Measurements from ENCODE around the gene SDHAF4. TPM values are rescaled to one million over a fixed set of nuclear protein-coding genes. Genes with fewer than 3 reads are reported as not detected.
"Not testable (repeated sequence)": the region's sequence is repeated elsewhere in the genome, so short reads cannot be mapped to it uniquely, and the experiment has no call there.

Gene SDHAF4
- total RNA-seq, 4 donors from 2014 or later: 5.1 to 9.3 (median 8.4) TPM

DNA sequence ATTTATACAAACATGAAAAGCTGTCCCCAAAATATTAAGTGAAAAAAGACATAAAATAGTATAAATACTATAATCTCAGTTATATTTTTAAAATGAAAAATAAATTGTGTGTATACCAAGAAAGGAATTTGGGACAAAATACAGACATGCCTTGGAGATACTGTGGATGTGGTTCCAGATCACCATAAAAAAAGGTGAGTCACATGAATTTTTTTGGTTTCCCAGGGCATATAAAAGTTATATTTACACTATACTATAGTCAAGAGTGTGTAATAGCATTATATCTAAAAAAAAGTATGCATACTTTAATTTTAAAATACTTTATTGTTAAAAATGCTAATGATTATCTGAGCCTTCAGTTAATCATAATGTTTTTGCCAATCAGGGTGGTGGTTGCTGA lies 17.4 kb upstream of the SDHAF4 start:
- no peak for DNase-seq (ENCODE audit: low spot score in 2 of 2)
- intact Hi-C loops (cut with DNase I; ENCODE audit: low total_unique reads): no loop called here
- TF ChIP-seq, protein P1, sequence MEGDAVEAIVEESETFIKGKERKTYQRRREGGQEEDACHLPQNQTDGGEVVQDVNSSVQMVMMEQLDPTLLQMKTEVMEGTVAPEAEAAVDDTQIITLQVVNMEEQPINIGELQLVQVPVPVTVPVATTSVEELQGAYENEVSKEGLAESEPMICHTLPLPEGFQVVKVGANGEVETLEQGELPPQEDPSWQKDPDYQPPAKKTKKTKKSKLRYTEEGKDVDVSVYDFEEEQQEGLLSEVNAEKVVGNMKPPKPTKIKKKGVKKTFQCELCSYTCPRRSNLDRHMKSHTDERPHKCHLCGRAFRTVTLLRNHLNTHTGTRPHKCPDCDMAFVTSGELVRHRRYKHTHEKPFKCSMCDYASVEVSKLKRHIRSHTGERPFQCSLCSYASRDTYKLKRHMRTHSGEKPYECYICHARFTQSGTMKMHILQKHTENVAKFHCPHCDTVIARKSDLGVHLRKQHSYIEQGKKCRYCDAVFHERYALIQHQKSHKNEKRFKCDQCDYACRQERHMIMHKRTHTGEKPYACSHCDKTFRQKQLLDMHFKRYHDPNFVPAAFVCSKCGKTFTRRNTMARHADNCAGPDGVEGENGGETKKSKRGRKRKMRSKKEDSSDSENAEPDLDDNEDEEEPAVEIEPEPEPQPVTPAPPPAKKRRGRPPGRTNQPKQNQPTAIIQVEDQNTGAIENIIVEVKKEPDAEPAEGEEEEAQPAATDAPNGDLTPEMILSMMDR (IDR thresholded peaks at IDR 0.05): no peak
- TF ChIP-seq POLR2A (IDR thresholded peaks at IDR 0.05): no peak
- H3K4me3 ChIP-seq (ENCODE audit: low read depth, poor library complexity, severe bottlenecking): no peak overlapping the region

DNA sequence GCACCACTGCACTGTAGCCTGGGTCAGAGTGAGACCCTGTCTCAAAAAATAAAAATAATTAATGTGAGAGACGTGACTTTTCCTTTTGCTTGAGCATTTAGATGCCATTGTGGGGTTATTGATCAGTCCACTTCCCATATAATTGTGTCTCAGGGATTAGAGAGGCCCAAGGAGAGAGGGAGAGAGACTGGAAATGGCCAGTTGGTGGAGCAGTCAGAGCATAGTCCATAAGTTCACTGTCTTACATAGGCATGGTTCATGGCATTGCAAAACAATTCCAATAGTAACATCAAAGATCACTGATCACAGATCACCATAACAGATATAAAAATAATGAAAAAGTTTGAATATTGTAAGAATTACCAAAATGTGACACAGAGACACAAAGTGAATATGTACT lies 15.2 kb upstream of the SDHAF4 start:
- intact Hi-C loops (cut with DNase I; ENCODE audit: low total_unique reads): no loop called here

DNA sequence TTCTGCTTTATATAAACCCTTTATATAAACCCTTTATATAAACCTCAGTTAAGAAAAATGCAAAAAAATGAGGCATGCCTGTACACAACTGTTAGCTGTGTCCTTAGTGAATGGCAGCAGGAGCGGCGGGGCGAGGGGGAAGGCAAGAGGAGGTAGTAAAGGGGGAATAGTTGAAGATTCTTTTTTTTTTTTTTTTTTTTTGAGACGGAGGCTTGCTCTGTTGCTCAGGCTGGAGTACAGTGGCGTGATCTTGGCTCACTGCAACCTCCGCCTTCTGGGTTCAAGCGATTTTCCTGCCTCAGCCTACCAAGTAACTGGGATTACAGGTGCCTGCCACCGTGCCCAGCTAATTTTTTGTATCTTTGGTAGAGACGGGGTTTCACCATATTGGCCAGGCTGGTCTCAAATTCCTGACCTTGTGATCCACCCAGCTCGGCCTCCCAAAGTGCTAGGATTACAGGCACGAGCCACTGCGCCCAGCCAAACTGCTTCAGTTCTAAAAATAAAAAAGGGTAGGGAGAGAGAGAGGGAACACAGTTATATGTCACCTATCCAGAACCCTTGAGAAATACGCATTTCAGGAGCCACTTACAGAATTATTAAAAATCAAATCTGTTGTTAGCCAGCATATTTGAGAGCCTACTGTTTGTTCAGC lies 14.3 kb upstream of the SDHAF4 start:
- 87 to 89% methylated on average over 13 of the region's 13 CpGs for WGBS, 2 donors
- DNase-seq (ENCODE audit: low spot score in 2 of 2); intact Hi-C loops (cut with DNase I; ENCODE audit: low total_unique reads): not testable (repeated sequence)

More for the DNA sequence above, 15.2 kb upstream of the SDHAF4 start:
- no peak for TF ChIP-seq POLR2A (IDR thresholded peaks at IDR 0.05)
- TF ChIP-seq, protein P1 (IDR thresholded peaks at IDR 0.05): no peak
- whole genome bisulfite sequencing, 2 donors: 82 to 83% methylated on average over 1 of the region's 1 CpG
- no peak overlapping the region for H3K4me3 ChIP-seq (ENCODE audit: low read depth, poor library complexity, severe bottlenecking)
- DNase-seq (ENCODE audit: low spot score in 2 of 2): no peak

DNA sequence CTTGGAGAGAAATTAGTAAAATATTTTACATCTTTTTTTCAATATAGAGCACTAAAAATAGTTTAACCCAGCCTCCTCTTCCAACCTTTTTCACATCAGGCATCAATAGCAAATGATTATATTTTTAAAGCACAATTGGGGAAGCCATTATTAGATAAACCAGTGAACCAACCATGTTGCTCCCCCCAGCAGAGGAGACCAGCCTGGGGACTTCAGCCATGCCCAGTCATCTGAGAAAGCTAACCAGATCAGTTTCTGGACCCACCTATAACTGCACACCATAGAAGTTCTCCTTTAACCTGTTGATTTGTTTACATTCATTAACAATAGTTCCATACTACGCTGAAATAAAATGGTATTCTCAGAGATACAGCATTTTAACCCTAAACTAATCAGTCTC lies 13.8 kb upstream of the SDHAF4 start:
- TF ChIP-seq, protein P1 (IDR thresholded peaks at IDR 0.05): no peak
- TF ChIP-seq POLR2A (IDR thresholded peaks at IDR 0.05): no peak
- WGBS, 2 donors: 92 to 94% methylated on average over 1 of the region's 1 CpG
- no peak for DNase-seq (ENCODE audit: low spot score in 2 of 2)
- intact Hi-C loops (cut with DNase I; ENCODE audit: low total_unique reads): no loop called here
- H3K4me3 ChIP-seq (ENCODE audit: low read depth, poor library complexity, severe bottlenecking): no peak overlapping the region

More for the DNA sequence above, 14.3 kb upstream of the SDHAF4 start:
- not testable (repeated sequence) for H3K4me3 ChIP-seq (ENCODE audit: low read depth, poor library complexity, severe bottlenecking)

DNA sequence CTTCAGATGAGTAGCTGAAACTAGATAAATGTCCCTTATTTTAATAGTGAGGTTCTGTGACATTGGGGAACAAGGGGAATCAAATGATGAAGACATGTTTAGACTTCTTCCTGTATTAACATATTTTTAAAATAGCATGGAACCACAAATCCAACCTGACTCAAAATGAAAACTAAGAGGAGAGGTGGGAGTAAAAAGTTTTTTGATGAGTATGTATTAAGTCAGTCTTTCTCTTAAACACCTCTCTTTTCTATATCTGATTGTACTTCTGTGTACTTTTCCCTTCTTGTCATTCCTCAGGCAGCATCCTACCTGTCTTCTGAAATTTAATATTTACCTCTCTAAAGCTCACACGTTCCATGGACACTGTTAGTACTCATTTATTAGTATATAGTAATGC lies 8.7 kb upstream of the SDHAF4 start:
- intact Hi-C loops (cut with DNase I; ENCODE audit: low total_unique reads): no loop called here
- TF ChIP-seq, protein P1 (IDR thresholded peaks at IDR 0.05): no peak
- no peak for TF ChIP-seq POLR2A (IDR thresholded peaks at IDR 0.05)
- DNase-seq (ENCODE audit: low spot score in 2 of 2): no peak
- H3K4me3 ChIP-seq (ENCODE audit: low read depth, poor library complexity, severe bottlenecking): no peak overlapping the region
- WGBS, 2 donors: 84 to 85% methylated on average over 1 of the region's 1 CpG

DNA sequence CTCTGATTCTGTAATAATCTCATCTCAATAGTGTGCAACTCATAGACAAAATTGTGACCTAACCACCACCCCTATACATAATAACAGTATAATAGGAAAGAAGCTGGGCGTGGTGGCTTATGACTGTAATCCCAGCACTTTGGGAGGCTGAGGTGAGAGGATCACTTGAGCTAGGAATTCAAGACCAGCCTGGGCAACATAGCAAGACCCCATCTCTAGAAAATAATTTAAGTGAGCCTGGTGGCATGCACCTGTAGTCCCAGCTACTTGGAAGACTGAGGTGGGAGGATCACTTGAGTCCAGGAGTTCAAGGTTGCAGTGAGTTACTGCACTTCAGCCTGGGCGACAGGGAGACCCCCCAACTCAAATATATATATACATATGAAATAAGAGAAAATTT lies 4.3 kb upstream of the SDHAF4 start:
- intact Hi-C loops (cut with DNase I; ENCODE audit: low total_unique reads); H3K4me3 ChIP-seq (ENCODE audit: low read depth, poor library complexity, severe bottlenecking); DNase-seq (ENCODE audit: low spot score in 2 of 2): not testable (repeated sequence)
- 89 to 94% methylated on average over 2 of the region's 2 CpGs for WGBS, 2 donors

DNA sequence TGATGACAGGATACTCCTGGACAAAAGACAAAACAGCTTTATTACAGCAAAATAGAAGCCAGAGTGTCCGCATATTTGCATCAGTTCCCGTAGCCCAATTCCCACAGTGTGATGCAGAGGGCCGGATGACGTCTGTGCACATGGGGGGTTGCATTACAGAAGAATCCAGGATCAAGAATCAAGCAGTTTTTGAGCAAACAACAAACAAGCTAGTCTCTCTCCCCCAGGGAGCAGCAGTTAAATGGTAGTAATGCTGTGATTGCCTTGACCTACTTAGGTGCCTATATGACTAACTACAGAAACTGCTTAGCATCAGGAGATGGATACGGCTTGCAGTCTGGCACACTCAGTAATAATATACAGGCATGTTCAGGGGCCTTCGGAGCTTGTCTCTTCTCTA lies 3.2 kb upstream of the SDHAF4 start:
- no peak for DNase-seq (ENCODE audit: low spot score in 2 of 2)
- intact Hi-C loops (cut with DNase I; ENCODE audit: low total_unique reads): no loop called here
- TF ChIP-seq, protein P1 (IDR thresholded peaks at IDR 0.05): no peak
- 45 to 47% methylated on average over 6 of the region's 6 CpGs for WGBS, 2 donors
- no peak overlapping the region for H3K4me3 ChIP-seq (ENCODE audit: low read depth, poor library complexity, severe bottlenecking)

All from lower leg skin (tissue), 4 donors.